ENCODE measurements around the gene LYST. TPM values are rescaled to one million over a fixed set of nuclear protein-coding genes. Genes with fewer than 3 reads are reported as not detected.

The LYST gene
- polyA plus RNA-seq, 2 donors, result 4.3 to 4.8 TPM

GRCh38 chr1:235614442-235614954, 252.2 kb downstream of the LYST start:
- WGBS, 2 donors, result 87 to 88% methylated on average over 7 of the region's 7 CpGs
- no peak overlapping the region for H3K27ac ChIP-seq (ENCODE audit: low read depth in 2 of 2, low read length in 1 of 2)

GRCh38 chr1:235613602-235614001, 253.1 kb downstream of the LYST start:
- Histone ChIP-seq H3K4me1 (ENCODE audit: control insufficient read depth in 2 of 2, insufficient read depth in 2 of 2, low read length in 1 of 2) (no peaks in the 10 kb centered on the region), H3K4me3 (ENCODE audit: low read depth in 1 of 2, low read length in 2 of 2) (no peak overlapping the region), H3K27ac (ENCODE audit: low read depth in 2 of 2, low read length in 1 of 2) (peak overlapping the region; percentile 11 to 40), H3K36me3 (ENCODE audit: control insufficient read depth in 2 of 2, insufficient read depth in 2 of 2, low read length in 1 of 2) (no peaks in the 10 kb centered on the region), H3K9me3 (ENCODE audit: control insufficient read depth in 2 of 2, insufficient read depth in 1 of 2, low read depth in 1 of 2, low read length in 1 of 2) (no peaks in the 10 kb centered on the region), H3K27me3 (ENCODE audit: control insufficient read depth in 1 of 2, insufficient read depth in 2 of 2, low read length in 2 of 2) (no peaks in the 10 kb centered on the region)
- WGBS, 2 donors, result 47 to 52% methylated on average over 2 of the region's 2 CpGs

More at GRCh38 chr1:235614442-235614954, 252.2 kb downstream of the LYST start:
- H3K4me1 ChIP-seq (ENCODE audit: control insufficient read depth in 2 of 2, insufficient read depth in 2 of 2, low read length in 1 of 2), result no peaks in the 10 kb centered on the region
- no peaks in the 10 kb centered on the region for H3K36me3 ChIP-seq (ENCODE audit: control insufficient read depth in 2 of 2, insufficient read depth in 2 of 2, low read length in 1 of 2)
- H3K9me3 ChIP-seq (ENCODE audit: control insufficient read depth in 2 of 2, insufficient read depth in 1 of 2, low read depth in 1 of 2, low read length in 1 of 2), result no peaks in the 10 kb centered on the region
- H3K27me3 ChIP-seq (ENCODE audit: control insufficient read depth in 1 of 2, insufficient read depth in 2 of 2, low read length in 2 of 2), result no peaks in the 10 kb centered on the region
- no peak overlapping the region for H3K4me3 ChIP-seq (ENCODE audit: low read depth in 1 of 2, low read length in 2 of 2)

- Histone ChIP-seq H3K27ac (ENCODE audit: low read depth in 2 of 2, low read length in 1 of 2) (no peak overlapping the region), H3K4me3 (ENCODE audit: low read depth in 1 of 2, low read length in 2 of 2) (no peak overlapping the region), H3K4me1 (ENCODE audit: control insufficient read depth in 2 of 2, insufficient read depth in 2 of 2, low read length in 1 of 2) (no peaks in the 10 kb centered on the region), H3K27me3 (ENCODE audit: control insufficient read depth in 1 of 2, insufficient read depth in 2 of 2, low read length in 2 of 2) (no peaks in the 10 kb centered on the region), H3K36me3 (ENCODE audit: control insufficient read depth in 2 of 2, insufficient read depth in 2 of 2, low read length in 1 of 2) (no peaks in the 10 kb centered on the region), H3K9me3 (ENCODE audit: control insufficient read depth in 2 of 2, insufficient read depth in 1 of 2, low read depth in 1 of 2, low read length in 1 of 2) (no peaks in the 10 kb centered on the region)
- 64 to 72% methylated on average over 3 of the region's 3 CpGs for WGBS, 2 donors
Measured at GRCh38 chr1:235612761-235613160, 253.9 kb downstream of the LYST start.

Other genes with a start within 250 kb of the LYST start
- gene GNG4, start 217.1 kb downstream of the LYST start, polyA plus RNA-seq, result 10 to 100 TPM in 1 of 2 donors, 1 to 10 TPM in 1; 8.1 to 10.9 TPM
- 10 to 100 TPM in 1 of 2 donors, 1 to 10 TPM in 1; 3.9 to 11.6 TPM for gene NID1, start 198.2 kb upstream of the LYST start, polyA plus RNA-seq

Data from esophagus (tissue), 2 donors.